ENCODE results near the gene TBX20. TPM values are rescaled to one million over a fixed set of nuclear protein-coding genes. Genes with fewer than 3 reads are reported as not detected.
"Not testable (repeated sequence)": the region's sequence is repeated elsewhere in the genome, so short reads cannot be mapped to it uniquely, and the experiment has no call there.

Gene TBX20
- total RNA-seq, 4 donors from 2014 or later, result not detected

DNA sequence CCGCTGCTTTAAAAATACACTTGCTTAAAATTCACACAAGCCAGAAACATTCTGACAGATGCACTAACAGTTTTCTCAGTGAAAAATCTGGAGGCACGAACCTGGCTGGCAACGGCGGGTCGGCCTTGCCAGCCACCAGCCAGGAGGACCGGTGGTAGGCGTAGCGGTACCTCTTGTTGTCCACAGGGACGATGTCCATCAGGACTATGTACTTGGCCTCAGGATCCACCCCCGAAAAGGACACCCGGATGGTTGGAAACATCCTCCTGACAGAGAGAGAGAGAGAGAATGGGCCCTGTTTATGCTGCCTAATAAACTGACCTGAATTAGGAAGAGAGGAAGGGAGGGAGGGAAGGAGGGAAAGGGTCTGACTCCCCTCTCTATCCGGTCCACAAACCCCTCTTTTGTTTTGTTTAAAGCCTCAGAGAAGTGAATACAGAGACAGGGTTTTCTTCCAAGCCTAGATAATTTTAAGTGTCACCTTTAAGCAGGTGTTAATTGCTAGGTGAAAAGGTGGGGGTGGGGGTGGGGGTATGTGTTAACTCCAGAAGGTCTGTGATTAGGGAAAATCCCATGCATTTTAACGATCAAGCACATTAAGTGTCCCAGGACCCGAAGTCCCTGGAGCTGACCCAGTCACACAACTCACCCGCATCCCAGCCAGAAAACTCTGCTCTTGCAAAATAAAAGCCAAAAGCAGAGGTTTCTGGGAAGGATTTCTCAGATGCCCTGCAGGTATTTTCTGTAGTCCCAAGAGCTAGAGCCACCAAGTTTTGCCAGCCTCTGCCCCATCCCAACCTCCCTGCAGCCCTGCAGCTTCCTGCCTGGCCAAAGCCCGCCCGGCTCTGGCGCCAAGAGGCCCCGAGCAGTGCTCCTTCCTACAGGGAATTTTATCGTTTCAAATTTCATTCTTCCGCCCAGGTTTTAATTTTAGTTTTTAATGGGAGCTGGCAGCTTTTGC is 5.0 kb downstream of the TBX20 start:
- Histone ChIP-seq H3K4me3 (no peak overlapping the region), H3K27me3 (peaks cover 98% of the 10 kb centered on the region), H3K9me3 (no peaks in the 10 kb centered on the region), H3K4me1 (peaks cover 5 to 9% (median 7%) of the 10 kb centered on the region in 4 donors), H3K27ac (no peak overlapping the region), H3K36me3 (no peaks in the 10 kb centered on the region)
- in situ Hi-C loops (cut with MboI; ENCODE audit: low pct_ligation_motif_present in 1 of 4, low pct_unique_long_range_greater_than_20kb in 1 of 4, low sequenced_read_pairs in 3 of 4), result no loop called here
- TF ChIP-seq EP300 (IDR thresholded peaks at IDR 0.05; ENCODE audit: low read depth), result no peak
- TF ChIP-seq, protein P1, sequence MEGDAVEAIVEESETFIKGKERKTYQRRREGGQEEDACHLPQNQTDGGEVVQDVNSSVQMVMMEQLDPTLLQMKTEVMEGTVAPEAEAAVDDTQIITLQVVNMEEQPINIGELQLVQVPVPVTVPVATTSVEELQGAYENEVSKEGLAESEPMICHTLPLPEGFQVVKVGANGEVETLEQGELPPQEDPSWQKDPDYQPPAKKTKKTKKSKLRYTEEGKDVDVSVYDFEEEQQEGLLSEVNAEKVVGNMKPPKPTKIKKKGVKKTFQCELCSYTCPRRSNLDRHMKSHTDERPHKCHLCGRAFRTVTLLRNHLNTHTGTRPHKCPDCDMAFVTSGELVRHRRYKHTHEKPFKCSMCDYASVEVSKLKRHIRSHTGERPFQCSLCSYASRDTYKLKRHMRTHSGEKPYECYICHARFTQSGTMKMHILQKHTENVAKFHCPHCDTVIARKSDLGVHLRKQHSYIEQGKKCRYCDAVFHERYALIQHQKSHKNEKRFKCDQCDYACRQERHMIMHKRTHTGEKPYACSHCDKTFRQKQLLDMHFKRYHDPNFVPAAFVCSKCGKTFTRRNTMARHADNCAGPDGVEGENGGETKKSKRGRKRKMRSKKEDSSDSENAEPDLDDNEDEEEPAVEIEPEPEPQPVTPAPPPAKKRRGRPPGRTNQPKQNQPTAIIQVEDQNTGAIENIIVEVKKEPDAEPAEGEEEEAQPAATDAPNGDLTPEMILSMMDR (IDR thresholded peaks at IDR 0.05), result no peak
- intact Hi-C loops (cut with DNase I; ENCODE audit: low total_unique reads), result no loop called here
- DNase-seq, result no peak
- WGBS, 2 donors (ENCODE audit: low coverage in 1 of 2), result 17 to 21% methylated on average over 11 to 21 of the region's 21 CpGs

DNA sequence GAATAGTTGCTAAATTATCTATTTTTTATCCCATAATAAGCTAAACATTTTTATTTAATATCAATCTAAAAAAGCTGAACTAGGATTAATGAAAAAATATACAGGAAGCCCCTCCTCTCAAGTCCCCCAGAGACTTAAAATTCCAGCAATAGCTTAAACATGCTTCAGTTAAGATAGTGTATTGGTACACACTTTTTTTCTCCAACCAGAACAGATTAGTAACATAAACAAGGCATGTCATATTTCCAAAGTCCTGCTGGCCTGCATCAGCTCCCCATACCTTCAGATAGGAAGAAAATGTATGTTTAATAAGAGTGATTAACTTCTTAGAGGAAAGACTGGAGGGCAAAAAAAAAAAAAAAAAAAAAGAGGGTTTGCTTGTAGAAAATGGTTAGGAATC is 7.1 kb downstream of the TBX20 start:
- in situ Hi-C loops (cut with MboI; ENCODE audit: low pct_ligation_motif_present in 1 of 4, low pct_unique_long_range_greater_than_20kb in 1 of 4, low sequenced_read_pairs in 3 of 4) (no loop called here), intact Hi-C loops (cut with DNase I; ENCODE audit: low total_unique reads) (no loop called here)
- Histone ChIP-seq H3K27ac (no peak overlapping the region), H3K4me1 (no peaks in the 10 kb centered on the region), H3K27me3 (peaks cover 89% of the 10 kb centered on the region), H3K9me3 (no peaks in the 10 kb centered on the region), H3K36me3 (no peaks in the 10 kb centered on the region), H3K4me3 (no peak overlapping the region)
- no peak for DNase-seq
- TF ChIP-seq POLR2AphosphoS5 (IDR thresholded peaks at IDR 0.05) (no peak), EP300 (IDR thresholded peaks at IDR 0.05; ENCODE audit: low read depth) (no peak), POLR2A (IDR thresholded peaks at IDR 0.05) (no peak)

DNA sequence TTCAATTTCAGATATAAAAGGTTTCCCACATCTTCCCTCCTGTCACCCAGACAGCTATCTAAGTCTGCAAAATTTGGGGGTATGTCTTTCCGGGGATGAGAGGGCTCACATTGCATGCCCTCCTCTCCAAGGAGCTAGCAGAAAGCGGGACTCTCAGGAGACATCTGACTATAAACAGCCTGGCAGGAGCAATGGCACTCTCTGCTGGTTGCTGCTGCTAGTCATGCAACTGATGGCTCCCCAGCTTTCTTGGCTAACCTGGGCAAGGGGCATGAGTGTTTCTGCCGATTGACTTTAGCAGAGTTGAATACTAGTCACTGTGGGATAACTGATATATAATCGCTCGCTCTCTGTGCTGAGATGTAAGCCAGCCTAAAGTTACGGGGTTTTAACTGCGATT is 12.0 kb downstream of the TBX20 start:
- no peak overlapping the region for H3K27ac ChIP-seq
- no peaks in the 10 kb centered on the region for H3K4me1 ChIP-seq
- H3K27me3 ChIP-seq, result peaks cover 39% of the 10 kb centered on the region
- intact Hi-C loops (cut with DNase I; ENCODE audit: low total_unique reads), result no loop called here
- H3K4me3 ChIP-seq, result no peak overlapping the region
- no peaks in the 10 kb centered on the region for H3K36me3 ChIP-seq
- TF ChIP-seq, protein P1 (IDR thresholded peaks at IDR 0.05), result no peak
- no peak for TF ChIP-seq POLR2AphosphoS5 (IDR thresholded peaks at IDR 0.05)
- TF ChIP-seq POLR2A (IDR thresholded peaks at IDR 0.05), result no peak
- no peak for TF ChIP-seq EP300 (IDR thresholded peaks at IDR 0.05; ENCODE audit: low read depth)
- DNase-seq, result no peak
- 60 to 82% methylated on average over 1 to 7 of the region's 7 CpGs for WGBS, 2 donors (ENCODE audit: low coverage in 1 of 2)
- no peaks in the 10 kb centered on the region for H3K9me3 ChIP-seq
- in situ Hi-C loops (cut with MboI; ENCODE audit: low pct_ligation_motif_present in 1 of 4, low pct_unique_long_range_greater_than_20kb in 1 of 4, low sequenced_read_pairs in 3 of 4), result no loop called here

DNA sequence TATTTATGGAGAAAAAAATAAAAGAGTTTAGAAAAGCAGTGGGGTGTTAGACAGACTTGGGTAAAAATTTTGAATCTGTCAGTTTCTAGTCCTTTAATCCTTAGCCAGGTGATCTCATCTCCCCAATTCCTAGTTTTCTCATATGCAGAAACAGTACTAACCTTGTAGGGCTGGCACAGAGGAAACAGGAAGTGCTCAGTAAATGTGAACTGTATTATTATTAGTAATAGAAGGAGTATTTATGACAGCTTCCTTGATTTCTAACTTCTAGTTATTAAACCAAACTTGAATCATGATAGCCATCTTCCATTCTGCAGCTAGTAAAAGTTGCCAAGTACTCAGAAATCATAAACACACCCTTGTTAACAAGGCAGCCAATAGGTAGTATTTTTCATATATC is 12.5 kb downstream of the TBX20 start:
- Histone ChIP-seq H3K27me3 (peaks cover 35% of the 10 kb centered on the region), H3K36me3 (no peaks in the 10 kb centered on the region)
- intact Hi-C loops (cut with DNase I; ENCODE audit: low total_unique reads), result no loop called here

DNA sequence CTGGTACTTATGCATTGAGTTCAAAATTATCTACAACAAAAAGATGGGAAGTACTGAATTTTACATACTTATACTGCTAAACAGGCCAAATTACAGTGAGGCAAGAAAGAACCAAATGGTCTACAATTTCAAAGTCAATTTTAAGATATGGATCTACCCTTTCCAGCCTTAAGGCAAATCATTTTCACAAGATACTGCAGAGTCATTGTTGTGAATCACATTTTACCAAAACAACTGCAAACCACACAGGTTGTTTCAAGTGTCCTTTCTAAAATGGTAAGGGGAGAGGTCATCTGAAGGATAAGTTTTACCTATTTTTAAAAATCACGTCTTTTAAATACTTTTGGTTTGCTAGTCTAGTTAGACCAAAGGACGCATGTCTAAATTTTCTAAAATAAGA is 12.9 kb downstream of the TBX20 start:
- H3K36me3 ChIP-seq; H3K9me3 ChIP-seq; H3K27ac ChIP-seq; intact Hi-C loops (cut with DNase I; ENCODE audit: low total_unique reads); in situ Hi-C loops (cut with MboI; ENCODE audit: low pct_ligation_motif_present in 1 of 4, low pct_unique_long_range_greater_than_20kb in 1 of 4, low sequenced_read_pairs in 3 of 4); H3K4me3 ChIP-seq; H3K4me1 ChIP-seq; DNase-seq: not testable (repeated sequence)
- 63 to 75% methylated on average over 2 of the region's 2 CpGs for WGBS, 2 donors (ENCODE audit: low coverage in 1 of 2)
- H3K27me3 ChIP-seq, result peaks cover 30% of the 10 kb centered on the region

More for the DNA sequence above, 12.5 kb downstream of the TBX20 start:
- Histone ChIP-seq H3K9me3 (no peaks in the 10 kb centered on the region), H3K4me3 (no peak overlapping the region), H3K4me1 (no peaks in the 10 kb centered on the region), H3K27ac (no peak overlapping the region)
- in situ Hi-C loops (cut with MboI; ENCODE audit: low pct_ligation_motif_present in 1 of 4, low pct_unique_long_range_greater_than_20kb in 1 of 4, low sequenced_read_pairs in 3 of 4), result no loop called here
- TF ChIP-seq EP300 (IDR thresholded peaks at IDR 0.05; ENCODE audit: low read depth), result no peak
- TF ChIP-seq POLR2A (IDR thresholded peaks at IDR 0.05), result no peak
- TF ChIP-seq POLR2AphosphoS5 (IDR thresholded peaks at IDR 0.05), result no peak
- TF ChIP-seq, protein P1 (IDR thresholded peaks at IDR 0.05), result no peak
- DNase-seq, result no peak

DNA sequence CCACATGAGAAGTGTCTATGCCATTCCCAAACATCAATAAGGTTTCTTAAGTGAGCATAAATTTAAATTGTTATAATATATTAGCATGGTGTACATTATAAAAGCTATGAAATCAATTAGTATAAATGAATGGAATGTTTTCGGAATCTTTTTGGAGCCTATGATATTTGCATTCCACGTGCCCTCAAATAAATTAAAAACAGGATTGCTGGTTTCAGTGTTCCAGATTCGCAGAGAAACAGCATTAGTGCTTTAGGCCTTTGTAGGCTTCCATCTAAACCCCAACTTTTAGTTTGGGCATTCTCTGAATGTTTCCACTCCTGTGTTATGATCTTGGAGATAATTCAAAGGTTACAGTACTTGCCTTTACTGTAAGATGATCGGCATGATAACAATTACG is 15.4 kb downstream of the TBX20 start:
- in situ Hi-C loops (cut with MboI; ENCODE audit: low pct_ligation_motif_present in 1 of 4, low pct_unique_long_range_greater_than_20kb in 1 of 4, low sequenced_read_pairs in 3 of 4); DNase-seq; H3K36me3 ChIP-seq; H3K9me3 ChIP-seq; H3K4me1 ChIP-seq; intact Hi-C loops (cut with DNase I; ENCODE audit: low total_unique reads); H3K4me3 ChIP-seq; H3K27ac ChIP-seq: not testable (repeated sequence)
- H3K27me3 ChIP-seq, result peaks cover 11% of the 10 kb centered on the region
- 83 to 91% methylated on average over 5 of the region's 5 CpGs for WGBS, 2 donors (ENCODE audit: low coverage in 1 of 2)
